GM12892 (cell line): Measurements from ENCODE around the gene PPP3CA.

Source experiments
- POLR2A ChIP-seq: IDR thresholded peaks from 2 replicates; pipeline ENCODE4 v1.6.1; 2011; ENCODE audit warnings: low read depth, low read length, control low read depth
- POLR2AphosphoS5 ChIP-seq: IDR thresholded peaks from 2 replicates; pipeline ENCODE4 v1.6.1; 2011; ENCODE audit warnings: low read depth, low read length, control low read depth
- TAF1 ChIP-seq: IDR thresholded peaks from 2 replicates; pipeline ENCODE4 v1.6.1; 2011; ENCODE audit warnings: low read depth, mild to moderate bottlenecking, control low read depth, low read length, borderline replicate concordance

DNA sequence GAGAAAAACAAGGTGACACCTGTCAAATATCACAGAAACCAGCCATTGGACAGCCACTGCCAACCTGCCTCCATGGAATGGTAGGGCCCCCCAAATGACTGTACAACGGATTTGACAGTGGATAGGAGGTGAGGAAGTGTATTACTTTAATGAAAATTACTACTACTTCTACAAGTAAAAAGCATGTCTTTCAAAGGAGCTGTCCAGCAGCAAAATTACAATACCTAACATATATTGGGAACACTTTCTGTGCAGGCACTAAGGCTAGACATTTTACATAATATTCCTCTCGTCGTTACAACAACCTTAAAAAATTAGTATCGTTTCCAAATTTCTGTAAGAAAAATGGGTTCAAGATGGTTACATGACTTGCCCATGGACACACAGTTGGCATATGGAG lies 14.9 kb downstream of the PPP3CA start:
- TF ChIP-seq POLR2A (no peak), POLR2AphosphoS5 (no peak), TAF1 (no peak)
